Measurements from ENCODE around the gene IGSF9B. TPM values are rescaled to one million over a fixed set of nuclear protein-coding genes. Genes with fewer than 3 reads are reported as not detected.

IGSF9B gene
- total RNA-seq, 2 donors from 2014 or later, result 1.6 to 3.3 TPM

GRCh38 chr11:133945087-133945974, 11.4 kb downstream of the IGSF9B start:
- WGBS, 2 donors, result 61% methylated on average over 27 of the region's 27 CpGs
- ATAC-seq (peak; percentile 35), DNase-seq (no peak)
- no peaks in the 10 kb centered on the region for H3K4me1 ChIP-seq
- H3K27ac ChIP-seq, result no peak overlapping the region
- intact Hi-C loops (cut with DNase I), result no loop called here
- TF ChIP-seq POLR2A (IDR thresholded peaks at IDR 0.05) (no peak), CTCF (IDR thresholded peaks at IDR 0.05) (no peak)
- H3K9me3 ChIP-seq, result no peaks in the 10 kb centered on the region
- H3K27me3 ChIP-seq, result no peaks in the 10 kb centered on the region
- no peaks in the 10 kb centered on the region for H3K36me3 ChIP-seq (replicated peaks in 1 of 2; ENCODE audit: insufficient read depth in 1 of 2, low read depth in 2 of 2)
- no peak overlapping the region for H3K4me3 ChIP-seq

GRCh38 chr11:133943950-133944698, 12.6 kb downstream of the IGSF9B start:
- H3K27ac ChIP-seq, result no peak overlapping the region
- intact Hi-C loops (cut with DNase I), result no loop called here
- 85 to 87% methylated on average over 6 to 12 of the region's 12 CpGs for WGBS, 2 donors
- no peaks in the 10 kb centered on the region for H3K36me3 ChIP-seq (replicated peaks in 1 of 2; ENCODE audit: insufficient read depth in 1 of 2, low read depth in 2 of 2)
- no peaks in the 10 kb centered on the region for H3K9me3 ChIP-seq
- TF ChIP-seq CTCF (IDR thresholded peaks at IDR 0.05) (no peak), POLR2A (IDR thresholded peaks at IDR 0.05) (no peak)
- no peak overlapping the region for H3K4me3 ChIP-seq
- no peaks in the 10 kb centered on the region for H3K4me1 ChIP-seq
- DNase-seq, result no peak
- H3K27me3 ChIP-seq, result no peaks in the 10 kb centered on the region
- ATAC-seq, result no peak

GRCh38 chr11:133942577-133942976, 14.2 kb downstream of the IGSF9B start:
- Histone ChIP-seq H3K27ac (no peak overlapping the region), H3K4me3 (no peak overlapping the region), H3K4me1 (no peaks in the 10 kb centered on the region), H3K36me3 (replicated peaks in 1 of 2; ENCODE audit: insufficient read depth in 1 of 2, low read depth in 2 of 2) (no peaks in the 10 kb centered on the region), H3K27me3 (no peaks in the 10 kb centered on the region), H3K9me3 (no peaks in the 10 kb centered on the region)
- no peak for ATAC-seq
- intact Hi-C loops (cut with DNase I), result no loop called here
- no peak for DNase-seq
- 85 to 91% methylated on average over 7 of the region's 7 CpGs for WGBS, 2 donors
- TF ChIP-seq CTCF (IDR thresholded peaks at IDR 0.05) (no peak), POLR2A (IDR thresholded peaks at IDR 0.05) (no peak)

- no peak for DNase-seq
- Histone ChIP-seq H3K36me3 (replicated peaks in 1 of 2; ENCODE audit: insufficient read depth in 1 of 2, low read depth in 2 of 2) (no peaks in the 10 kb centered on the region), H3K4me3 (no peak overlapping the region), H3K9me3 (no peaks in the 10 kb centered on the region), H3K4me1 (no peaks in the 10 kb centered on the region), H3K27ac (no peak overlapping the region), H3K27me3 (no peaks in the 10 kb centered on the region)
- TF ChIP-seq CTCF (IDR thresholded peaks at IDR 0.05) (no peak), POLR2A (IDR thresholded peaks at IDR 0.05) (no peak)
- WGBS, 2 donors, result 81 to 83% methylated on average over 13 of the region's 13 CpGs
- intact Hi-C loops (cut with DNase I), result no loop called here
- no peak for ATAC-seq
Measured at GRCh38 chr11:133941546-133941945, 15.2 kb downstream of the IGSF9B start.

All from body of pancreas (tissue), 4 donors.